GM12891 (cell line): ENCODE results near the gene LARP1B.
"Not testable (repeated sequence)": the region's sequence is repeated elsewhere in the genome, so short reads cannot be mapped to it uniquely, and the experiment has no call there.

Experiments used
- DNase-seq: peaks from one replicate; pipeline ENCODE4 v3.0.0; 2011; ENCODE audit warnings: low spot score; ENCODE audit not compliant: insufficient read length
- FAIRE-seq: peaks from 2 replicates; lab custom pipeline; 2011; peaks lifted over from hg19 to GRCh38; lab: Jason Lieb, UNC
- PAX5 ChIP-seq: IDR thresholded peaks from 2 replicates; pipeline ENCODE4 v1.6.1; 2011; ENCODE audit warnings: low read length, moderate library complexity, mild to moderate bottlenecking; ENCODE audit not compliant: insufficient read depth, severe bottlenecking
- POLR2A ChIP-seq: IDR thresholded peaks from 2 replicates; pipeline ENCODE4 v1.6.1; 2011; ENCODE audit warnings: low read depth, low read length, control low read depth
- POLR2AphosphoS5 ChIP-seq: IDR thresholded peaks from 2 replicates; pipeline ENCODE4 v1.6.1; 2011; ENCODE audit warnings: low read depth, low read length, control low read depth
- POU2F2 ChIP-seq: IDR thresholded peaks from 2 replicates; pipeline ENCODE4 v1.6.1; 2011; ENCODE audit warnings: low read depth, mild to moderate bottlenecking, control low read depth, low read length, moderate library complexity
- SPI1 ChIP-seq: IDR thresholded peaks from 2 replicates; pipeline ENCODE4 v1.6.1; 2011; ENCODE audit warnings: low read depth, low read length, control low read depth
- TAF1 ChIP-seq: IDR thresholded peaks from 2 replicates; pipeline ENCODE4 v1.6.1; 2011; ENCODE audit warnings: low read depth, low read length, control low read depth

LARP1B gene

GRCh38 chr4:128134925-128135324, 73.8 kb downstream of the LARP1B start:
- DNase-seq: no peak
- TF ChIP-seq POLR2A (no peak), TAF1 (no peak), SPI1 (no peak), POLR2AphosphoS5 (no peak), PAX5 (no peak), POU2F2 (no peak)
- no peak for FAIRE-seq

GRCh38 chr4:128135391-128135790, 74.3 kb downstream of the LARP1B start:
- TF ChIP-seq POLR2AphosphoS5: no peak
- TF ChIP-seq SPI1: no peak
- DNase-seq: no peak
- FAIRE-seq: no peak

- DNase-seq (no peak), FAIRE-seq (no peak)
- no peak for TF ChIP-seq POLR2A
- TF ChIP-seq POU2F2: no peak
- TF ChIP-seq SPI1: no peak
- TF ChIP-seq PAX5: no peak
- no peak for TF ChIP-seq POLR2AphosphoS5
- no peak for TF ChIP-seq TAF1
Observed at GRCh38 chr4:128141866-128142265, 80.8 kb downstream of the LARP1B start.

- DNase-seq (no peak), FAIRE-seq (no peak)
- TF ChIP-seq TAF1 (no peak), POU2F2 (no peak), POLR2A (no peak), PAX5 (no peak), SPI1 (no peak), POLR2AphosphoS5 (no peak)
Observed at GRCh38 chr4:128145727-128146126, 84.6 kb downstream of the LARP1B start.

GRCh38 chr4:128153800-128154199, 92.7 kb downstream of the LARP1B start:
- FAIRE-seq: no peak
- DNase-seq: no peak
- TF ChIP-seq POLR2AphosphoS5 (no peak), PAX5 (no peak), SPI1 (no peak), POLR2A (no peak), POU2F2 (no peak), TAF1 (no peak)

GRCh38 chr4:128155231-128155855, 94.2 kb downstream of the LARP1B start:
- DNase-seq (no peak), FAIRE-seq (no peak)
- TF ChIP-seq PAX5 (no peak), SPI1 (no peak), POLR2A (no peak), POU2F2 (no peak), TAF1 (no peak), POLR2AphosphoS5 (no peak)

GRCh38 chr4:128155874-128156456, 94.9 kb downstream of the LARP1B start:
- FAIRE-seq: no peak
- no peak for DNase-seq
- TF ChIP-seq POU2F2 (no peak), POLR2A (no peak), TAF1 (no peak), SPI1 (no peak), PAX5 (no peak), POLR2AphosphoS5 (no peak)

- peak; percentile 56 for FAIRE-seq
Observed at GRCh38 chr4:128156472-128156871, 95.4 kb downstream of the LARP1B start.

GRCh38 chr4:128158894-128159293, 97.8 kb downstream of the LARP1B start:
- no peak for TF ChIP-seq TAF1
- no peak for TF ChIP-seq SPI1
- TF ChIP-seq POU2F2: no peak
- TF ChIP-seq POLR2A: no peak
- TF ChIP-seq POLR2AphosphoS5: no peak
- no peak for TF ChIP-seq PAX5
- no peak for DNase-seq
- FAIRE-seq: no peak

More at GRCh38 chr4:128156472-128156871, 95.4 kb downstream of the LARP1B start:
- not testable (repeated sequence) for DNase-seq

- no peak for TF ChIP-seq SPI1
- FAIRE-seq (peak; percentile 26), DNase-seq (no peak)
Observed at GRCh38 chr4:128159967-128160366, 98.9 kb downstream of the LARP1B start.

GRCh38 chr4:128161138-128161537, 100.0 kb downstream of the LARP1B start:
- FAIRE-seq (peak; percentile 23), DNase-seq (no peak)
- TF ChIP-seq PAX5 (no peak), POU2F2 (no peak), SPI1 (no peak), TAF1 (no peak), POLR2A (no peak), POLR2AphosphoS5 (no peak)
